ENCODE measurements around the gene DBNDD1.

GRCh38 chr16:89999831-90000574 is 19.3 kb downstream of the DBNDD1 start:
- TF ChIP-seq POU2F2 (IDR thresholded peaks at IDR 0.05; ENCODE audit: low read depth, low read length) (no peak), TAF1 (IDR thresholded peaks at IDR 0.05; ENCODE audit: low read depth, low read length) (no peak), POLR2A (IDR thresholded peaks at IDR 0.05; ENCODE audit: low read depth, low read length) (no peak), PAX5 (IDR thresholded peaks at IDR 0.05; ENCODE audit: insufficient read depth, low read length, severe bottlenecking) (no peak), POLR2AphosphoS5 (IDR thresholded peaks at IDR 0.05; ENCODE audit: low read depth, low read length) (no peak)
